HG03095 (cell line): ENCODE measurements around the gene SAA4.
"Not testable (repeated sequence)": the region's sequence is repeated elsewhere in the genome, so short reads cannot be mapped to it uniquely, and the experiment has no call there.

Experiments
- ATAC-seq: cut with Tn5 transposase; IDR thresholded peaks from one replicate; pipeline ENCODE4 v1.9.1; 2021; ENCODE audit warnings: moderate library complexity; ENCODE audit not compliant: unreplicated experiment

SAA4 gene

DNA sequence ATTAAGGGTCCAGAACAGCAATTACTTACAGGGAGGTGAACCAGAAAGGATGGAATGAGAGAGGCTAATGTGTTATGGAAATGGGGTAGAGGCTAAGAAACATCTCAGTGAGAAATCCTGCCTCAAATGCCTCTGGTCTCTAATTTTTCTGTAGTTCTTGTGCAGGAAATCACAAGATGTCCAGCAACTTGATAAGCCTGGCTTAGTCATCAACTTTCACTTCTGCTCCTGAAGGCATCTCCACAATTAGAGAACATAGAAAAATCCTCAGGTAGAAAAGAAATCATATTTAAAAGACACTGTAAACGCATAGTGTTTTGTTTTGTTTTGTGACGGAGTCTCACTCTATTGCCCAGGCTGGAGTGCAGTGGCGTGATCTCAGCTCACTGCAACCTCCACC, 45.2 kb downstream of the SAA4 start:
- no peak for ATAC-seq

DNA sequence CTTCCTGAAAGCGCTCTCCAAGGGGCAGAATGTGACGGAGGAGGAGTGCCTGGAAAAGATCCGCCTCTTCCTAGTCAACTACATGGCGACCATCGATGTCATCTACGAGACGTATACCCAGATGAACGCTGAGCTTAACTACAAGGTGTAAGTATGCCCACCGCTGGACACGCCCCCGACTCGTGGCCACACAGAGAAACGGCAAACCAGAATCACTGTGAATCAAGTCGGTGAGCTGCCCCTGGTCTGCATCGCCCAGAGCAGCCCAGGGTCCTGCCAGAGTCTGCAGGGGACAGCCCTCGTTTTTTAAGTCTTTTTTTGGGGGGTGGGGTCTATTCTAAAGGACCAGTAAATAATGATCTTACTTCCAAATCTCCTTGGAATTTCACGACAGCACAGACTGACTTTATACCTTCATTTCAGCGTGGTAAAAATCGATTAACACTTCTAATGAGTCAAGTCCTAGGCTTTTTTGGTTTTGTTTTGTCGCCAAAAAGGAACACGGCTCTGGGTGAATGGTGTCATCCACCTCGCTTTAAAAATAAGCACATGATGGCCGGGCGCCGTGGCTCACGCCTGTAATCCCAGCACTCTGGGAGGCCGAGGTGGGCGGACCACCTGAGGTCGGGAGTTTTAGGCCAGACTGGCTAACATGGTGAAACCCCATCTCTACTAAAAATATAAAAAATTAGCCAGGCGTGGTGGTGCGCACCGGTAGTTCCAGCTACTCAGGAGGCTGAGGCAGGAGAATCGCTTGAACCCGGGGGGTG, 46.9 kb downstream of the SAA4 start:
- ATAC-seq, result not testable (repeated sequence)

DNA sequence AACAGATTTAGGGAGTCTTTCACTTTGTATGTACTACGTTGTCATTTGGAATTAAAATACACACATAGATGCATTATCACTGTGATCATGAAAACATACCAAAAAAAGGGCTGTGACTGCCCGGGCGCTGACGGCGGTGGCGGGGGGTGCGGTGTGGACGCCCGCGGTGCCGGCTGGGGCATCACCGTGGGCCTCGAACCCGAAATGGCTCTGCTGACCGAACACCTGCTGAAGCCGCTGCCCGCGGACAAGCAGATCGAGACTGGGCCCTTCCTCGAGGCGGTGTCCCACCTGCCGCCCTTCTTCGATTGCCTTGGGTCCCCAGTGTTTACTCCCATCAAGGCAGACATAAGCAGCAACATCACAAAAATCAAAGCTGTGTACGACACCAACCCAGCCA, 47.8 kb downstream of the SAA4 start:
- no peak for ATAC-seq
